ENCODE data around the gene ACBD6. TPM values are rescaled to one million over a fixed set of nuclear protein-coding genes. Genes with fewer than 3 reads are reported as not detected.
A peak's percentile ranks its signal among the peaks of the same experiment; 100 is the strongest.

ACBD6 gene
- total RNA-seq, 1 donor from 2014 or later: 17.8 TPM

DNA sequence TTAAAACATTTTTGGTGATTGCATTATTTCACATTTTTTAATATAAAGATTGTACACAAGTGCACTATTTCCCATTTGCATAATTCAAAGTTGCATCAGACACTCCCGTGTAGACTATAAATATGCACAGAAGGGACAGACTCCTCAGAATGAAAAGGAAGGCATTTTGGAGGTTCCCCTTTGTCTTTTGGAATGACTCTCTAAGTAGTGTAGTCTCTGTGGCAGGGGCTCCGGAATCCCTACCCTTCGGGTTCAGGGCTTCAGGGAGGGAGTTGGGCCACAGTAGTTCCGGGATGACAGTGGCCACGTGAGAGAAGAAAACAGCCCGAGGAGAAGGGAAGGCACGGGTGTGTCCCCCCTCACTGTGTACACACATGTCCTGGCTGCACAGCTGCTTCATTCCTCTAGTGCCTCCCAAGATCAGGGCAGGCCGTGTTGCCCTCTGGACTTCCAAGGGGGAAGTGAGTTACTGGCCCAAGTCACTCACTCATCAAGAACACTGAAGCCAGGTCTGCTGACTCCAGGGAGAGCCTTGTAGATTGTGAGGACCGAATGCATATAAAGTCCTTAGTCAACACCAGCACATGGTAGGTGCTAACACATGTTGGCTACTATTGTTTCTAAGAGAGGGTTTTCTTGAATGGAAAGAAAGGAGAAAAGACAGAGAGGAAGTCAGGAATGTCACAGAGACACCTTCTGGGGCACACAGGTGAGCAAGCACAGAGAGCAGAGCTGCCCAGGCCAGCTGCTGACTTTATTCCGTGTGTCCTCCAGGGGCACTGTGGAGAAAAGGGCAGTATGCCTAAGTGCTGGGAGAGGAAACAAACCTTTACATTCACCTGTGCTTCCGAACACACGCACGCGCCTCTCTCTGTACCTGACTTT lies 232.5 kb downstream of the ACBD6 start:
- intact Hi-C loops (cut with DNase I): no loop called here
- no peak for DNase-seq (ENCODE audit: missing footprints)
- peak; percentile 67 for ATAC-seq

DNA sequence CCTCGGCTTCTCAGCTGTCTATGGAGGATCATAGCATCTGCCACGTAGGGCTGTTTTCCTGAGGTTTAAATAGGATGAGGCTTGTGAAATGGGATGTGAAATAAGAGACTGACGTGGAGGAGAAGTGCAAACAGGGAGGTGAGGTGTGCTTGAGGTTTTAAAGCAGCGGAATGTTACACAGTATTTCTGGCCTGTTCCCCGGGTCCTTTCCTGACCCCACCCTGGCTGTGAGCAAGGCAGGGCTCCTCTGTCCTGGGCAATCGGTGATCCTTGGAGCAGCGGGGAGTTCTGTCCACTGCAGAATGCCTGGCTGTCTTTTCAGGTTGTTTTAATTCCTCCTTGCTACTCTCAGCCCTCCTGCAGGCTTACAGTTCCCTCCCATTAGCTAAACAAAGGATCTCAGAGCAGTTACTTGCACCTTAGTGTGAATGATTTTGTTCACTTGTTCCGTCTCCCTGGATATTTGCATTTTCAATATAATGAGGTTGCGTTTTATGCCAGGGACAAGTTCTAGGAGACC lies 233.8 kb downstream of the ACBD6 start:
- intact Hi-C loops (cut with DNase I): no loop called here
- DNase-seq (ENCODE audit: missing footprints): no peak
- no peak for ATAC-seq

DNA sequence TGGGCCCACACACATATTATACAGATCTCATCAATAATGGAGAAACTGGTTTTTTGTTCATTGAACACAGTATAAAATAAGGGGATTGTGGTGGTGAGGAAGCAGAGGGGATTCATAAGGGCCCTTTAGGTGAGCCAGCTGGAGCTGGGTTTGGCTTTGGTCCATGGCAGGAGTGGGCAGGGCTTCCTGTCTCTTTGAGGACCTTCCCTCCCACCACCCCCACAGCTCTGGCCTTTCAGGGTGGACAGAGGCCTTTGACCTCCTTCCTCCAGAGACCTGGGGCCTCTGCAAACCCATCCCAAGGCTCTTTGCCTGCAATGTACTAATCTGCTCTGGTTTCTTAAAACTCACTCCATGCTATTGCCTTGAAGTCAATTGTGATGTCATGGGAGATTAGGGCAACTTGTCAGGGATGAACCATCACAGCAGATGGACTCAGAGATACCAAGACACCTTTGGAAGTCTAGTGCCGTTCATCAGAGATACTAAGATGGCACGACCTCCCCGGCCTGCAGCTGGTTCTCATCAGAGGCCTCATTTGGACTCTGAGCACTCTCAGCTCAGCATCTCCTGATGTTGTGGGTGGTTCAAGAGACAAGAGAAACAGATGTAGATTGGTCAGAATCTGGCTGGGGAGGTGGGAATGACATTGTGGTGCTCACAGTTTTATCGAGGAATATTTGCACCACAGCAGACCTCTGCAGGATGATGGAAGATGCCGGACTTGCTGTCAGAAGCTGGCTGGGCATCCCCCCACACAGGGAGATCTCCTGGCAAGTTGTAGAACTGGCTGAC lies 234.4 kb downstream of the ACBD6 start:
- ATAC-seq (no peak), DNase-seq (ENCODE audit: missing footprints) (no peak)
- intact Hi-C loops (cut with DNase I): no loop called here

DNA sequence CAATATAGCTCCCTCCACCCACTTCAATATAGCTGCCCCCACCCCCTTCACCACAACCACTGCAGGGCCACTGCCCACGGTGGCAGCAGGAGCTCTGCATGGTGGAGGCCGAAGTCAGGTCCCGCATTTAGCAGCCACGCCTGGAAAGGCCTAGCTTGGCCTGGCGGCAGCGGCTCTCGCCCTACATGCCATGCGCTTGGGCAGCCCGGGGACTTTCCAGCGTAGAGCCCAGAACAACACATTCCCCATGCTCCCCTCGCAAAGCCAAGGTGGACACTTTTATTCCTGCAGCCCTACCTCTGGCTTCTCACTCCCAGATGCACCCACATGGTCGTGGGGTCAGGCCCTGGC lies 235.2 kb downstream of the ACBD6 start:
- intact Hi-C loops (cut with DNase I): no loop called here
- no peak for DNase-seq (ENCODE audit: missing footprints)
- no peak for ATAC-seq

DNA sequence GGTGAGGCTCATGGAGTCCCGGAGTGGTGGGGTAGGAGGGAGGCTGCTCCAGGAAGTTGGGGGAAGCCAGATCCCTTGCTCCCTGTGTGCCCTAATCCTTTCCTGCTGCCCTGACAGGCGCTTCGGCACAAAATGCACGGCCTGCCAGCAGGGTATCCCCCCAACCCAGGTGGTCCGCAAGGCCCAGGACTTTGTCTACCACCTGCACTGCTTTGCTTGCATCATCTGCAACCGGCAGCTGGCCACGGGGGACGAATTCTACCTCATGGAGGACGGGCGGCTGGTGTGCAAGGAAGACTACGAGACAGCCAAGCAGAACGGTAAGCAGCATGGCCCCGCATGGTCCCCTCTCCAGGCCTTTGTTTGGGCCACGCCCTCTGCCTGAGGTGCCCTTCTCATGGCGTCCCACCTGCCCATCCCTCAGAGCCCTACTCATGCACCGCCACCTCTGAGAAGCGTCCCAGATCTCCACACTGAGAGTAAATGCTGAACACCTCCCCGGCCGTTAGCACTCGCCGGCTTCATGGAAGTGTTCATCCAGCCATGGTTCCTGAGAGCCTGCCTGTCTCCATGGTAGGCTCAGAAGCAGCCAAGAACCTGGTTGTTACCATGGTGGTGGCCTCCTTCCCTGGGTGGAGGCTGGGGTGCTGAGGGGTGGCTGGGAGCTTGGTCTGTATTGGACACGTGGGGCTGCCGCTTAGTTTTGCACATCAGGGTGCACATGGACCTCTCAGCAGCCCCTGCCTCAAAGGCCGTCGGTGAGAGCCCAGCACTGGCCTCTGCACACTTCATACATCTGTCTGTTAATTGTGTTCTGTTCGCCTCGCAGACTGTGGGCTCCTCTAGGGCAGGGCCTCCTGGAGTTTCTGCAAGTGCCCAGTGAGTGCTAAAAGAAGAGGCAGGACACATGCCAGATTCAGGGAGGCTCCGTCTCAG lies 235.8 kb downstream of the ACBD6 start:
- ATAC-seq (no peak), DNase-seq (ENCODE audit: missing footprints) (no peak)
- intact Hi-C loops (cut with DNase I): no loop called here

DNA sequence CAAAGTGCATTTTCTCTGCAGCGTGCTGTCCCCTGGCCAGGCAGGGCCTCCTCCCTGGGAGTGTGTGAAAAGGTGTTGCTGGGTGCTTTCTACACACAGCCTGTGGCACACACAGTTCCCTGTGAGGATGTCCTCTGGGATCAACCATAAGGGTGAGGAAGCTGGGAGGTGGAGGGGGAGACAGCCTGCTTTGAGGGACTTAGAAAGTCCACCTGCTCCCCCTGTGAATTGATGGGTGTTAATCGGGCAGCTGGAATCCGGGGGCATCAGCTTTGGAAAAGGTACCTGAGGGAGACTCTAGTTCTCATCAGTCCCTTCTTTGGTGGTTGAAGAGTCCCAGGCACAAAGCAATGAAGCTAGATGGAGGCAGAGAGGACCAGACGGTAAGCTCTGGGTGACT lies 236.5 kb downstream of the ACBD6 start:
- intact Hi-C loops (cut with DNase I): no loop called here
- DNase-seq (ENCODE audit: missing footprints) (no peak), ATAC-seq (no peak)

DNA sequence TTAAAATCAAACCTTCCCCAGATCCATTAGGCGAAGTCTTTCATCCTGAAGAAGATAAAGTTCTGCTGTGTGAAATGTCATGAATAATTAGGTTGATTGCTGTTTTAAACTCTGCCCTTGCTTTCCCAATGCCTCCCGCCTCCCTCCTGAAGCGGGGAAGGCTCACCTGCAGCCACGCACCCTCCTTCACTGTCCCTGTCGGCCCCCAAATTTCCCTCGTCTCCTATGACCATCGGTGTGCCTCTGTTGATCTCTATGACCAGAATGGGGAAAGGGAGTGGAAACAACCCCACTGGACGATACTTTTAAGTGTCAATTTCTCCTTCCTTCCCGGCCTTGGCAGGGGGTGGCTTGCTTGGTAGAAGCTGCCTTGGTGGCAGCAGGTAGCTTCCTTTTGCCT lies 237.2 kb downstream of the ACBD6 start:
- intact Hi-C loops (cut with DNase I): no loop called here
- DNase-seq (ENCODE audit: missing footprints) (no peak), ATAC-seq (no peak)

DNA sequence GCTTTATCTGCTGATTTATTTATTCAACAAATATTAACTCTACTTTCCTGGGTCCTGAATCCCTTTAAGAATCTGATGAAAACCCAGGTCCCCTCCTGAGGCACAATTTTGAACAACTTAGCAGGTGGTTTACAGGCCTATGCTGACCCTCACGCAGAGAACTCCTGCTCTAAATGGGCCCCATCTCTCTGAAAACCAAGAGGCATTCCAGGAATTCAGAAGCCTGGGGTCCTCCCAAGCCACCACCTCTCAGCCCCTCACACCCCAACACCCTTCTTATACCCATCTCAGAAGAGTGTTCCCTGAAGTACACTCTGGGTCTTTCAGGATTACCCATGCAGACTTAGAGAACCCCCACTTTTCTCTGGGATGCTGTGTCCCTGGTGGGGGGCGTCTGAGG lies 237.8 kb downstream of the ACBD6 start:
- DNase-seq (ENCODE audit: missing footprints): no peak
- ATAC-seq: no peak
- intact Hi-C loops (cut with DNase I): no loop called here

GRCh38 chr1:180262628-180263488 lies 239.5 kb downstream of the ACBD6 start:
- intact Hi-C loops (cut with DNase I): no loop called here
- DNase-seq (ENCODE audit: missing footprints) (no peak), ATAC-seq (no peak)

- no peak for ATAC-seq
- intact Hi-C loops (cut with DNase I): no loop called here
Observed at GRCh38 chr1:180261524-180262155, 240.7 kb downstream of the ACBD6 start.

GRCh38 chr1:180261030-180261429 lies 241.3 kb downstream of the ACBD6 start:
- DNase-seq (ENCODE audit: missing footprints) (no peak), ATAC-seq (no peak)
- intact Hi-C loops (cut with DNase I): no loop called here

More at GRCh38 chr1:180261524-180262155, 240.7 kb downstream of the ACBD6 start:
- no peak for DNase-seq (ENCODE audit: missing footprints)

DNA sequence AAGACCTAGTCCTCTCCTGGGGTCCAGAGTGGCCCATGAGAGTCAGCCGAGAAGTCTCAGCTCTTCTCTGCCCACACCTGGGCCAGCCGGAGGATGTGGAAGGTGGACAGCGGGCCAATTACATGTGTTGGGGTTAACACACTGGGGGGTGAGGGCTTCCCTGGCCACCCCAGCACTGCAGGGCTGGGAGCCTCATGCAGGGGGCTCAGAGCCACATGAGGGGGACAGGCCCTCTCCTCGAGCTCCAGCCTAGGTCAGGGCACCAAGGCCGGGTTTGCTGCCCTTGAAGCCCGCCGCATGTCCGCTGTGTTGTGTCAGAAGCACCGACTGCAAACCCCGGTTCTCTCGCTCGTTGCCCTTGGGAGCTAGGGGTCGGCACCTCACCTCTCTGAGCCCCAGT lies 241.8 kb downstream of the ACBD6 start:
- ATAC-seq (no peak), DNase-seq (ENCODE audit: missing footprints) (no peak)
- intact Hi-C loops (cut with DNase I): no loop called here

DNA sequence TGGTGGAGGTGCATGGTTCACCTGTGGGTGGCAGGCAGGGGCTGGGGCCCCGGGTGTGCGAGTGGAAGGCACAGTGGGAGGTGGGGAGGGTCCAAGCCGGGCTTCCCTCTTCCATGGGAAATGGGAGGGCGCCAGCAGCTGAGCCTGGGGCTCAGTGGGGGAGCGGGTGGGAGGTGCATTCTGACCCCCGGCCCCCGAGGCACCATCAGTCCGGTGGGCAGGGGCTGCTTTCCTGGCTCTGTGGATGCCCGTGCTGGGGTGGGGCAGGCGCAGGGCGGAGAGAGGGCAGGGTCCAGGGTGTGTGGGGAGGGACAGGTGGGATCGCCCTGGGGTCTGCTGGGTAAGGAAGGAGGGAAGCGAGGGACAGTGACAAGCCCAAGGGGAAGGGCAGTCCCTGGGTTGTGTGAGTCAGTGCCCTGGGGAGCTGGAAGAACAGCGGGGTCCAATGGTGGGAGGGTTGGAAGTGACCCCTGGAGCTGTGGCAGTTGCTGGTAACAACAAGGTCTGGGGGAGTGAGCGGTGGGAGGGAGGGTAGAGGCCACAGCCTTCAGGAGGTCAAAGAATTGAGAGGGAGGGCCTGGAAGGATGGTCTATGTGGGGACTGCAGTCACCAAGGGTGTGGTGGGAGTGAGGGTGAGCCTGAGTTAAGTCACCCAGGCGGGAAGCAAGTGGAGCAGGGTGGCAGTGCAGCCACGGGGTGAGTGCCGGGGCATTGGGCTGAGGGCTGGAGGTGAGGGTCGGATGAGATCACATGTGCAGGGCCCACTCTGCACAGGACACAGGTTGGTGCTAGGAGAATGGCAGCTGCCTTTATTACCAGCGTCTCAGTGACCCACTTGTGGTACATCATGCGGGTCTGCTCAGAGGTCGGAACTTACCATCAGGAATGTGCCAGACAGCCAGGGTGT lies 242.7 kb downstream of the ACBD6 start:
- intact Hi-C loops (cut with DNase I): no loop called here
- ATAC-seq (no peak), DNase-seq (ENCODE audit: missing footprints) (no peak)

- intact Hi-C loops (cut with DNase I): no loop called here
- DNase-seq (ENCODE audit: missing footprints): no peak
- no peak for ATAC-seq
Observed at GRCh38 chr1:180258935-180259334, 243.4 kb downstream of the ACBD6 start.

DNA sequence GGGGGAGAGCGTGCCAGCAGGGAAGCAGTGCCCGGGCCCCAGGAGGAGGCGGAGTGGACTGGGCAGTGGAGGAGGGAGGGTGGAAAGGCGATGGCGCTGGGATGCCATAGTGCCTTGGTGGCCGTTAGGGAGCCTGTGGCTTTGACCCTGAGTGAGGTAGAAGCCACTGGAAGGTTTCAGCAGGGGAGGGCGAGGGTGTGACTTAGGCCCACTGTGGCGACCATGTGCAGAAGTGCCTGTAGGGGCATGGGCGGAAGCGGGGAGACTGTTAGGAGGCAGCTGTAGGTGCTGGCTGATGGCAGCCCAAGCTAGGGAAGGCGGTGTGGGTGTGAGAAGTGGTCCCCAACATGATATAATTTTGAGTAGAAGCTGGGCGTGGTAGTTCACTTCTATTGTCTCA lies 244.1 kb downstream of the ACBD6 start:
- intact Hi-C loops (cut with DNase I): no loop called here
- ATAC-seq (no peak), DNase-seq (ENCODE audit: missing footprints) (no peak)

- ATAC-seq: no peak
- intact Hi-C loops (cut with DNase I): no loop called here
- no peak for DNase-seq (ENCODE audit: missing footprints)
Observed at GRCh38 chr1:180257486-180257885, 244.9 kb downstream of the ACBD6 start.

DNA sequence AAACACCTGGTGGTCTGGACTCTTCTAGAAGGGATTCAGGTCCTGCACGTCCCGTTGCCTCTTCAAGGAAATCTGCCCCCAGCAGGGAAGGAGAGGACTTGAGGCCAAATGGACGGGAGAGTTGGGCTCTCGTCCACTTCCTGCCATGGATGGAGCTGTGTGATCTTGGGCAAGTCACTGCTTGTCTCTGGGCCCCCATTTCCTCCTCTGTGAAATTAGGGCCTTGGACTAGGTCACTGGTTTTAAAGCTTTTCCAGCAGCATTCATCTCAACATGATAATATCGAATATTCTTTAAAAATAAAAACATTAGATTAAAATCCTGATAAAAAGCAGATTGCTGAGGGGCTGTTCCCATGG lies 245.4 kb downstream of the ACBD6 start:
- no peak for ATAC-seq
- intact Hi-C loops (cut with DNase I): no loop called here
- DNase-seq (ENCODE audit: missing footprints): no peak

Data from Right ventricle myocardium inferior (tissue), 1 donor.